Neural cell (in vitro differentiated cells): Measurements from ENCODE around the gene KRTAP5-9.
"Not testable (repeated sequence)": the region's sequence is repeated elsewhere in the genome, so short reads cannot be mapped to it uniquely, and the experiment has no call there.

Source experiments
- EP300 ChIP-seq: fragments of 450-650 bp; conservative IDR thresholded peaks from 2 replicates; pipeline ENCODE4 v1.6.1; 2014; ENCODE audit warnings: antibody characterized with exemption, mild to moderate bottlenecking, moderate library complexity; ENCODE audit not compliant: poor library complexity, severe bottlenecking
- MXI1 ChIP-seq: fragments of 450-650 bp; conservative IDR thresholded peaks from 2 replicates; pipeline ENCODE4 v1.6.1; 2014; ENCODE audit warnings: antibody characterized with exemption, mild to moderate bottlenecking; ENCODE audit not compliant: poor library complexity, severe bottlenecking
- POLR2AphosphoS5 ChIP-seq: IDR thresholded peaks from 2 replicates; pipeline ENCODE4 v1.6.1; 2012
- RAD21 ChIP-seq: fragments of 450-650 bp; conservative IDR thresholded peaks from 2 replicates; pipeline ENCODE4 v1.6.1; 2014; ENCODE audit warnings: antibody characterized with exemption, mild to moderate bottlenecking, moderate library complexity
- TF ChIP-seq, protein P1 (sequence below): fragments of 450-650 bp; IDR thresholded peaks from 2 replicates; pipeline ENCODE4 v1.5.1; 2014; ENCODE audit warnings: antibody characterized with exemption, mild to moderate bottlenecking, moderate library complexity; ENCODE audit not compliant: poor library complexity, severe bottlenecking

DNA sequence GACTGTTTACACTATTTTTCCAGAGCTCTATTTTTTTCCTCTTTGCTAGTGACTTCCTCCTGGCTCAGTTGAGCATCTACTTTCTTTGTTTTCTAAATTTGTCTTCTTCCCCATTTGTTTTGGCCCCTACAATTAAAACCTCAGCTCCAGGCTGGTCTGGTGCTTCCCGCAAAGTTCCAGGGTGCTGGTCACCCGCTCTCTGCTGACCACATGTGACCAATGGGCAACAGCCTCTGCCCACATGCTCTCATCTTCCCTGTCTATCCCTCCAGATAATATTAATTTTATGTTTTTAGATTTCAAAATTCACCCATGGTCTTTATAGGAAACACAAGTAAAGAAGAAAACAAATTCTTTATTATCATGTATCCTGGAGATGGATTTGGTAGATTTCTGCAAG, 34.7 kb downstream of the KRTAP5-9 start:
- TF ChIP-seq POLR2AphosphoS5, RAD21, EP300, MXI1: not testable (repeated sequence)
- TF ChIP-seq, protein P1, sequence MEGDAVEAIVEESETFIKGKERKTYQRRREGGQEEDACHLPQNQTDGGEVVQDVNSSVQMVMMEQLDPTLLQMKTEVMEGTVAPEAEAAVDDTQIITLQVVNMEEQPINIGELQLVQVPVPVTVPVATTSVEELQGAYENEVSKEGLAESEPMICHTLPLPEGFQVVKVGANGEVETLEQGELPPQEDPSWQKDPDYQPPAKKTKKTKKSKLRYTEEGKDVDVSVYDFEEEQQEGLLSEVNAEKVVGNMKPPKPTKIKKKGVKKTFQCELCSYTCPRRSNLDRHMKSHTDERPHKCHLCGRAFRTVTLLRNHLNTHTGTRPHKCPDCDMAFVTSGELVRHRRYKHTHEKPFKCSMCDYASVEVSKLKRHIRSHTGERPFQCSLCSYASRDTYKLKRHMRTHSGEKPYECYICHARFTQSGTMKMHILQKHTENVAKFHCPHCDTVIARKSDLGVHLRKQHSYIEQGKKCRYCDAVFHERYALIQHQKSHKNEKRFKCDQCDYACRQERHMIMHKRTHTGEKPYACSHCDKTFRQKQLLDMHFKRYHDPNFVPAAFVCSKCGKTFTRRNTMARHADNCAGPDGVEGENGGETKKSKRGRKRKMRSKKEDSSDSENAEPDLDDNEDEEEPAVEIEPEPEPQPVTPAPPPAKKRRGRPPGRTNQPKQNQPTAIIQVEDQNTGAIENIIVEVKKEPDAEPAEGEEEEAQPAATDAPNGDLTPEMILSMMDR, result not testable (repeated sequence)
